SU-DHL-6 (cell line): ENCODE measurements around the gene ADAMTS4.
A peak's percentile ranks its signal among the peaks of the same experiment; 100 is the strongest.

Experiments used
- H2AFZ ChIP-seq: fragments of 200-600 bp; sonication (generic); 2 replicates; pipeline ENCODE4 v1.6.1; 2014; ENCODE audit warnings: low read depth, mild to moderate bottlenecking, moderate library complexity, mixed read lengths, antibody characterized with exemption, low read length; ENCODE audit not compliant: severe bottlenecking
- H3F3A ChIP-seq: fragments of 200-600 bp; shearing (Covaris generic); 2 replicates; pipeline ENCODE4 v1.6.0; 2016; ENCODE audit warnings: antibody characterized with exemption, mild to moderate bottlenecking; ENCODE audit not compliant: insufficient read depth
- H3K27ac ChIP-seq: fragments of 200-600 bp; sonication (generic); 2 replicates; pipeline ENCODE4 v1.5.1; 2016; ENCODE audit warnings: low read depth, mild to moderate bottlenecking, low read length, moderate library complexity, mixed read lengths
- H3K27me3 ChIP-seq: fragments of 200-600 bp; sonication (generic), shearing (Covaris generic); 2 replicates; pipeline ENCODE4 v1.6.0; 2014; ENCODE audit warnings: mild to moderate bottlenecking, low read length
- H3K36me3 ChIP-seq: fragments of 200-600 bp; sonication (generic); 2 replicates; pipeline ENCODE4 v1.6.1; 2014; ENCODE audit warnings: mild to moderate bottlenecking, low read length, mixed read lengths
- H3K4me2 ChIP-seq: fragments of 300-600, 200-600 bp; shearing (Covaris generic), sonication (generic); 2 replicates; pipeline ENCODE4 v1.6.0; 2014; ENCODE audit warnings: low read length, low read depth, mild to moderate bottlenecking; ENCODE audit not compliant: poor library complexity, severe bottlenecking
- H3K4me3 ChIP-seq: fragments of 200-600 bp; sonication (generic); 2 replicates; pipeline ENCODE4 v1.5.1; 2014; ENCODE audit warnings: antibody characterized with exemption, low read length, mild to moderate bottlenecking, mixed read lengths; ENCODE audit not compliant: insufficient read depth, poor library complexity, severe bottlenecking
- H3K79me2 ChIP-seq: fragments of 200-600 bp; sonication (generic); 2 replicates; pipeline ENCODE4 v1.6.1; 2014; ENCODE audit warnings: mild to moderate bottlenecking, low read length, moderate library complexity; ENCODE audit not compliant: insufficient read depth
- H3K9ac ChIP-seq: fragments of 200-600 bp; sonication (generic); 2 replicates; pipeline ENCODE4 v1.7.0; 2014; ENCODE audit warnings: mild to moderate bottlenecking, low read length
- H3K9me2 ChIP-seq: fragments of 200-600 bp; sonication (generic); replicated peaks from 2 replicates; pipeline ENCODE4 v1.6.1; 2014; ENCODE audit warnings: low read length; ENCODE audit not compliant: insufficient read depth
- H3K9me3 ChIP-seq: fragments of 200-600 bp; sonication (generic); 2 replicates; pipeline ENCODE4 v1.6.1; 2014; ENCODE audit warnings: low read length, mixed read lengths; ENCODE audit not compliant: insufficient read depth
- H4K20me1 ChIP-seq: fragments of 200-600 bp; sonication (generic); 2 replicates; pipeline ENCODE4 v1.6.1; 2014; ENCODE audit warnings: low read depth, mild to moderate bottlenecking, antibody characterized with exemption, low read length, moderate library complexity, mixed read lengths
- CTCF ChIP-seq: fragments of 200-600 bp; sonication (generic); IDR thresholded peaks from one replicate; pipeline ENCODE4 v1.5.1; 2017; ENCODE audit warnings: antibody characterized with exemption, mild to moderate bottlenecking, low read length, moderate library complexity; ENCODE audit not compliant: insufficient read depth, poor library complexity, severe bottlenecking
- EZH2phosphoT487 ChIP-seq: fragments of 200-600 bp; sonication (generic), shearing (Covaris generic); conservative IDR thresholded peaks from 2 replicates; pipeline ENCODE4 v1.6.1; 2018; ENCODE audit warnings: mild to moderate bottlenecking, antibody characterized with exemption, low read length, moderate library complexity, mixed read lengths

ADAMTS4 gene

GRCh38 chr1:161193561-161194235, 5.2 kb downstream of the ADAMTS4 start:
- H3K4me3 ChIP-seq, result no peak overlapping the region
- H4K20me1 ChIP-seq, result no peaks in the 10 kb centered on the region
- no peak overlapping the region for H3K9ac ChIP-seq

GRCh38 chr1:161192476-161193465, 6.1 kb downstream of the ADAMTS4 start:
- Histone ChIP-seq H3K27me3 (no peaks in the 10 kb centered on the region), H3K79me2 (no peaks in the 10 kb centered on the region), H3K4me3 (no peak overlapping the region), H3K9ac (no peak overlapping the region), H4K20me1 (no peaks in the 10 kb centered on the region), H3K9me2 (no peaks in the 10 kb centered on the region), H3K9me3 (no peaks in the 10 kb centered on the region), H2AFZ (no peak overlapping the region), H3F3A (no peaks in the 10 kb centered on the region), H3K4me2 (no peak overlapping the region), H3K27ac (no peak overlapping the region), H3K36me3 (no peaks in the 10 kb centered on the region)
- TF ChIP-seq EZH2phosphoT487, result no peak
- TF ChIP-seq CTCF, result peak; percentile 82

More at GRCh38 chr1:161193561-161194235, 5.2 kb downstream of the ADAMTS4 start:
- Histone ChIP-seq H3K36me3 (no peaks in the 10 kb centered on the region), H2AFZ (no peak overlapping the region), H3K27ac (no peak overlapping the region), H3F3A (no peaks in the 10 kb centered on the region), H3K9me2 (no peaks in the 10 kb centered on the region), H3K27me3 (no peaks in the 10 kb centered on the region), H3K9me3 (no peaks in the 10 kb centered on the region), H3K79me2 (no peaks in the 10 kb centered on the region), H3K4me2 (no peak overlapping the region)
- TF ChIP-seq EZH2phosphoT487, result no peak
- no peak for TF ChIP-seq CTCF

GRCh38 chr1:161191971-161192370, 6.9 kb downstream of the ADAMTS4 start:
- H3K4me2 ChIP-seq, result no peak overlapping the region
- H2AFZ ChIP-seq, result no peak overlapping the region
- no peaks in the 10 kb centered on the region for H3K9me3 ChIP-seq
- H3K36me3 ChIP-seq, result no peaks in the 10 kb centered on the region
- no peaks in the 10 kb centered on the region for H3K9me2 ChIP-seq
- no peaks in the 10 kb centered on the region for H3K79me2 ChIP-seq
- TF ChIP-seq EZH2phosphoT487, result no peak
- no peak for TF ChIP-seq CTCF
- no peak overlapping the region for H3K4me3 ChIP-seq
- H3K27ac ChIP-seq, result no peak overlapping the region
- H3F3A ChIP-seq, result no peaks in the 10 kb centered on the region
- H4K20me1 ChIP-seq, result no peaks in the 10 kb centered on the region
- H3K9ac ChIP-seq, result no peak overlapping the region
- H3K27me3 ChIP-seq, result no peaks in the 10 kb centered on the region
